Stimulated activated CD4-positive, alpha-beta T cell treated with anti-CD3 and anti-CD28 coated beads, Interleukin-1b, Interleukin-23, amount 100 ng/mL, for 48 hours (primary cell): ENCODE measurements around the gene EML4.

Experiments
- DNase-seq: peaks from one replicate; pipeline ENCODE4 v3.0.0-alpha.2; 2020

The EML4 gene

DNA sequence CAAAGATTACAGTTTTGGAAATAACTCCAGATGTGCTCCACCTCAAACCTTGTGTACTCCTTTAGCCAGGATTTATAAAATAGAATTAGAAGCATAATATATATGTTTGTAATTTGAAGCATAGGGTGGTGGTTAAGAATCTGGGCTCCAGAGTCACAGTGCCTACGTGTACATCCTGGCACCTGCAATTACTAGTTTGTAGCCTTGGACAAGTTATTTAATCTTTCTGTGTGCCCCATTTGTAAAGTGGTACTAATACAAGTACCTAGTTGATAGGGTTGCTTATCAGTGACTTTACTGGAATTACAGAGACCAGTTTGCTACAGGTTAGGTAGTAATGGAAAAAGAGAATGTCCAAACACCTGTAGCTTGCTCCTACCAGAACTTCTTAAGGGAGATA, 28.6 kb downstream of the EML4 start:
- no peak for DNase-seq

DNA sequence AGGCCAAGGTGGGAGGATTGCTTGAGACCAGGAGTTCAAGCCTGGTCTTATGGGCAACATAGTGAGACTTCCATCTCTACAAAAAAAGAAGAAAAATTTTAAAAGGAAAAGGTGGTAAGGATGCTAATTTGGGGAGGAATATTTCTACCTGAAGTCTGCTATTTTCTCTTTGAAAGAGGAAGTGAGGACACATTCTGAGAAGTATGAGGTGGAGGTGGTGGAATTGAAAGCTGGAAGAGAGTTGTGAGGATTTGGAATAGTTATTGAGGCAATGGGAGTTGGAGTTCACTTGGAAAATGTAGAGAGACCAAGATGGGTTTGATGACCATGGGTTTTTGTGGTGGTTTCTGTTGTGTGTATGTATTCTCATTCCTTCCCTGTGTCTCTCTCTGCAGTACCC, 29.3 kb downstream of the EML4 start:
- DNase-seq = no peak

DNA sequence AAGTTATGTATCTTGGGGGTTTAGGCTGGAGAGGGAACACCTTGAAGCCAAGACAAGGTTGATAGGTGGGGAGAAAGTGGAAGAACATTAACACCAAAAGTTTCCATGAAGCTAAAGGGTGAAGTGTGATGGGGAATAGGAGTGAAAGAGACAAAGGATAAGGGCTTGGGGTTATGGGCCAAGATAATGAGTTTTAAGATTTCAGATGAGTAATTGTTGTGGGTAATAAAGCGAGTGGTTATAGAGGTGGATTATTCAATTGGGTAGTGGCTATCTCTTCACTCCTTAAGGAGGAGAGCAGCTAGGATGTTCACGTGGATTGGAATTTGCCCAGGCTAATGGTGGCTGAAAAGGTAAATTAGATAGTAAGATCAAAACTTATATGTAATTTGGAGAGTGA, 29.8 kb downstream of the EML4 start:
- no peak for DNase-seq

DNA sequence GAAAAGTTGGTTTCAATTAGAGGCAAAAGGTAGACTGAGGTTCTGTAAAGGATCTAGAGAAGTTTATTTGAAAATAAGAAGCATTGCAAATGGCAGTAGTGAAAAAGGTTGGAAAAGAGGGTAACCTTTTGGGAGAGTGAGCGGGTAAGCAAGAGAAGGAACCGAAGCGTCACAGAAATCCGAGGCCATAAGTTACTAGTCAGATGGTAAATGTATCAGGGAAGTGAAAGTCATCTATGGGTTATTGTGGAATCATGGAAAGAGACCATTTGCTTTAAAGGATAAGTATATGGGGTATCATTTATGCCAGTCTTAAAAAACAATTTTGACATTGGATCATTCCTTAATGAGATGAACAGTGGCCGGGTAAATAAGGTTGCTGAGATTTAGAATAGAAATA, 30.5 kb downstream of the EML4 start:
- no peak for DNase-seq

DNA sequence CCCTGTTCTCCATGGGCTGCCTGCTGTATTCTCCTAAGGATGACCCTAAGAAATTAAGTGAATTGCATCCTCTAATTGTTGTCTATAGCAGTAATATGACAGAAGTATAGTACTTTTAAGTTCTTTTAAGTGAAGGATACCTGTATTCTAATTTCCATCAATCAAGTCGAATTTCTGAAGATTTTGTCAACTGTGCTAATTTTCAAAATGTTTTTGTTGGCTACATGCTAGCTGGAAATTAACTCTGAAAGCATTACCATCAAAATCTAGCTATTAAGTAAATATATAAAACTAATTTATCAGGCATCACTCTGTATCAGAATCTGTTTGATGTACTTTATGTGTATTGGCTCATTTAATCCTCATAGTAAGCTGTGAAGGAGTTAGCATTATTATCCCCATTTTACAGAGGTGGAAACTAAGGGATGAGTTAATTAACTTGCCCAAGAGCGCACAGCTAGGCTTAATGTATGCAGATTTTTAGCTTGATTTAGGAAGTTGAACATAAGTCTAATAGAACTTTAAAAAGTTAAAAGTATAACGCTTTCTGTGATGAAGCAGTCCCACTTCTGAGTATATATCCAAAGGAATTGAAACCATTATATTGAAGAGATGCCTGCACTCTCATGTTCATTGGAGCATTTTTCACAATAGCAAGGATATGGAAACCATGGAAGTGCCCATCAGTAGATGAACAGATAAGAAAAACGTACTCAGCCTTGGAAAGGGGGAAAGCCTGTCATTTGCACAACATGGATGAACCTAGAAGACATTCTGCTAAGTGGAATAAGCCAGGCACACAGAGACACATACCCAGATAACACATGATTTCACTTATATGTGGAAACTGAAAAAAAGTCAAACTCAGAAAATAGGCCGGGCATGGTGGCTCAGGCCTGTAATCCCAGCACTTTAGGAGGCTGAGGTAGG, 32.0 kb downstream of the EML4 start:
- DNase-seq = no peak

DNA sequence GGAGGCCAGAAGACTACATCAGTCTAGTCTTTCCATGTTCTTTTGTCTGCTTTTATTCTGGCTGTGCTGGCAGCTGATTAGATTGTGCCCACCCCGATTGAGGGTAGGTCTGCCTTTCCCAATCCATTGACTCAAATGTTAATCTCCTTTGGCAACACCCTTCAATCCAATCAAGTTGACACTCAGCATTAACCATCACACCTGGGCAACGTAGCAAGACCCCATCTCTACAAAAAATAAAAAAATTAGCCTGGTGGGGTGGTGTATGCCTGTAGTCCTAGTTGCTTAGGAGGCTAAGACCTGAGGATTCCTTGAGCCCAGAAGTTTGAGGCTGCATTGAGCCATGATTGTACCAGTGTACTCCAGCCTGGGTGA, 33.5 kb downstream of the EML4 start:
- DNase-seq = no peak

DNA sequence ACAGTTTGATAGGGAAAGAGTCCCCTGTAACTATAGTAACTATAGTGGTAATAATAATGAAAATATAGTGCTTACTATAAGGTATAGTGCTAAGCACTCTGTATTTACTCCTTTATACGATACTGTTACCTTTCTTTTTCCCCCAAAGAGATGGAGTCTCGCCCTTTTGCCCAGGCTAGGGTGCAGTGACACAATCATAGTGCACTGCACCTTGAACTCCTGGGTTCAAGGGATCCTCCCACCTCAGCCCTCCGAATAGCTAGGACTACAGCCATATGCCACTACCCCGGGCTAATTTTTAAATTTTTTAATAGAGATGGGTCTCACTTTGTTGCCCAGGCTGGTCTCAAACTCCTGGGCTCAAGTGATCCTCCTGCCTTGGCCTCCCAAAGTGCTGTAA, 34.6 kb downstream of the EML4 start:
- no peak for DNase-seq

DNA sequence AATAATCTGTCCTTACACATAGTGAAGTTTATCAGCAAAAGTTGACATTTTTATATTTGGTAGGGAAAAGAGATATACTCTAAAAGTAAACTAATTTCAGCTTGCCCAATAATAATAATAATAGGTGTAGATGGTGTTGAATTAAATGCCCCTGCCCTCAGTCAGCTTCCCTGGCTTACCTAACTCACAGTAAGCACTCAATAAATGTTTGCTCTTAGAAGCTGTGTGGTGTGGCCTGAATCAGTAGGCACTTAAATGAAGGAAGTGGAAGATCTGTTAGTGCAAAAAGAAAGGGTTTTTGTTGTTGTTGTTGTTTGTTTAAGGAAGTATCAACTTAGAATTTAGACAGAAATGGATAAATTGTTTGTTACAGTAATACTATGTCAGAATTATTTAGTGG, 36.2 kb downstream of the EML4 start:
- no peak for DNase-seq

DNA sequence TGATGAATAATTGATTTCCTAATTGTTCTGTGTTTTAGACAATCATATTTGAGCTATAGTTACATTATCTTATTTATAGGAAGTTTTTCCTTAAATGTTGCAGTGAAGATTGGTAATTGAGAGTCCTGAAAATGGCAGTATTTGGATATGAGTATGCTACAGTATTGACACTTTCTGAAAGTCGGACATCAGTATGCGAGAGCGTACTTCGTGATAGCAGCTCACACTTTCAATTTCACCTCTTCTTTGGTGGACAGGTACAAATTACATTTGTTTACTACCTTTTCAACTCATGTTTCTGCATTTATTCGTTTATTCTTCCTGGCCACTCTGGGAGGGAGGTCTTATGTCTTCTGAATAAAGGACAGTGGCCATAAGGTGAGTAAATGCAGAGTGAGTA, 38.7 kb downstream of the EML4 start:
- no peak for DNase-seq

DNA sequence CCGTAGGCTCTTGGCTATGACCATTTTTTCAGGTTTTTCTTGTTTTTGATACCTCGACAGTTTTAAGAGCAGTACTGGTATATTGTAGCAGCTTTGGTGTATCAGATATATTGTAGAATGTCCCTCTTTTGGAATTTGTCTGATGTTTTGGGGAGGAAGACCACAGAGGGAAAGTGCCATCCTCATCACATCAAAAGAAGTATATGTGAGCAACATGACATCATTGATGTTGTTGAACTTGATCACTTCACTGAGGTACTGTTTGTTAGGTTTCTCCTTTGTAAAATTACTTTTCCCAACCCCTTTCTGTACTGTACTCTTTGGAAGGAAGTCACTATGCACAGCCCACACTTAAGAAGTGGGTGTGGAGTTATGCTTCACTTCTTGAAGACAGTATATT, 41.0 kb downstream of the EML4 start:
- DNase-seq = no peak

DNA sequence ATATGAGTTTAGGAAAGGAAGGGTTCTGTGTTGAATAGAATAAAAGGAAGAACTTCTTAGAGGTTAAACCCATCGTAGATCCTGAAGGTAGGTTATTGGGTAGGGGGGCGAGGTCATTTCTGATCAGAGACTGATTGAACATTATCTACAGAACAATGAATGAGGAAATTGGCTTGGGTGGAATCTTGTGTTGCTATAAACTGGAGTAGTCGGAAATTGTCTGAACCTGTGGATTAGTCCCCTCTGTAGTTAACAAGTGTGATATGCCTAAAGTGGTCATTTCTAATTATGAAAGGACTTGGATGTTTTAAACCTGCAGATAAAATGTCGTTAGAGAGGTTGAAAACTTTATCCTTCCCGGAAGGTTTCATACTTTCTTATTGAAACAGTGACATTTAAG, 42.1 kb downstream of the EML4 start:
- no peak for DNase-seq

DNA sequence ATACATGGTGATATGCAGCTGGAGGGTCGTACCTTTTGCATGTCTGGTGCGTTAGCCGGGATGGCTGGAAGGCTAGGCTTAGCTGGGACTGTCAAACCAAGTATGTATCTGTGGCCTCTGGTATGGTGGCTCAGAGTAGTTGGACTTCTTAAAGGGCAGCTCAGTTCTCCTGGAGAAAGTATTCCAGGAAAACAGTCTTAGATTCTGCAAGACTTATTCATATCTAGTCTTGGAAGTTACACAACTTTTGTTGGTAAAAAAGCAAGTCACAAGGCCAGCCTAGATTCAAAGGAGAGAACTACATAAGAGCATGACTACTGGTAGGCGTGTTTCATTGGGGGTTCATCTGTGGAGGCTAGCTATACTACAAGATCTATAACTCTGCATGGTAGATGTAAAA, 45.5 kb downstream of the EML4 start:
- no peak for DNase-seq

DNA sequence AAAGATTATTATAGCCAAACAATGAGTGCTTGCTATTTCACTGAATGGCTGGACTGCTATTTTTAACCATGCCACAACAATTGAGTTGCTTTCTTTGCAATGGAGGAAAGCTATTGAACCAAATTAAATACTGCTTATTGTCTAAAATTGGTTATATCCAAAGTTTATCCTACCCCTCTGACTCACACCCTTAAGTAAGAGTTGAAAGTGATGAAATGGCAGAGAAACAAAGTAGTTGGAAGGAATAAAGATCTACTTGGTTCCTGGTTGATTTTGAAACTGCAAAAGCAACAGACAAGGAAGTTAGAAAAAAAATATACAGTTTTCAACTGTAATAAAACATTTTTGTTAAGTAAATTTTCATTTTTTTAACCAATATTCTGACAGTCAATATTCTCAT, 47.5 kb downstream of the EML4 start:
- no peak for DNase-seq

DNA sequence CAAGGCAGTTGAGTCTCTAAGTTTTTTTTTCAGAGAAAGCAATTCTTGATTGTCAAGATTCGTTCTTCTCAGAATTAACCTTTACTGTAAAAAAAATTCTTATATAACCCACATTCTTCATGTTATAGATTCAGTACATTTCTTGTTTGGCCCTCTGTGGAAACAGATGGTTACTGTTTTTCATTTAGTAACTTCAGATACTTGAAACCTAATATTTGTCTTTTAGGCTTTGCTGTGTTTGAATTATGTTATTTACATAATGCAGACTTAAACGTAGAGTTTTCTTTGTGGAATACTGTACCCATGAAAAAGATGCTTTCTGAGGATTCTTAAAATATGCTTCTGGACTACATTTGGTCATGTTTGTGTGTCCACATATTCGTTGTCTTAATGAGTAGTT, 48.2 kb downstream of the EML4 start:
- no peak for DNase-seq

DNA sequence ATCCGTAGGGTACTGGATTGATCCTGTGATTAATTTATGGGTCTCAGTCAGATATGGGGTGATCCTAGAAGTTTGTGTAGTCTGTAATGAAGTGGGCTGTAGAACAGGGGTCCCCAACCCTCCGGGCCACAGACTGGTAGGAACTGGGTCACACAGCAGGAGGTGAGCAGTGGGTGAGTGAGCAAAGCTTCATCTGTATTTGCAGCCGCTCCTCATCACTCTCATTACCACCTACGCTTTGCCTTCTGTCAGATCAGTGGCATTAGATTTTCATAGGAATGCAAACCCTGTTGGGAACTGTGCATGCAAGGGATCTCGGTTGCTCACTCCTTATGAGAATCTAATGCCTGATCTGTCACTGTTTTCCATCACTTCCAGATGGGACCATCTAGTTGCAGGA, 48.8 kb downstream of the EML4 start:
- no peak for DNase-seq

DNA sequence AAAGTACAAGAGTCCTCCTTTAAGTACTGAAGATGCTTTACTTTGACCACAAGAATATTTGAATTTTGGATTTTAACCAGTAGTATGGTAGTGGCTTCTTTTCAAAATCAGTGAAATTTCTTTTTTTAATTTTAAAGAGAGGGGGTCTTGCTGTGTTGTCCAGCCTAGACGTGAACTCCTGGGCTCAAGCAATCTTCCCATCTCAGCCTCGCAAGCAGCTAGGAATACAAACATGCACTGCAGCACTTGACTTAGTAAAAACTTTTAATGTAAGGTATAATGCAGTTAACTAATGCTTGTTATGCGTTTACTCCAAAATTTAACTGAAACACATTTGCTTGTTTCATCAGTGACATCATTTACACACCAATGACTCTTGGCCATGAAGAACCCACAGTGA, 49.6 kb downstream of the EML4 start:
- DNase-seq = no peak

DNA sequence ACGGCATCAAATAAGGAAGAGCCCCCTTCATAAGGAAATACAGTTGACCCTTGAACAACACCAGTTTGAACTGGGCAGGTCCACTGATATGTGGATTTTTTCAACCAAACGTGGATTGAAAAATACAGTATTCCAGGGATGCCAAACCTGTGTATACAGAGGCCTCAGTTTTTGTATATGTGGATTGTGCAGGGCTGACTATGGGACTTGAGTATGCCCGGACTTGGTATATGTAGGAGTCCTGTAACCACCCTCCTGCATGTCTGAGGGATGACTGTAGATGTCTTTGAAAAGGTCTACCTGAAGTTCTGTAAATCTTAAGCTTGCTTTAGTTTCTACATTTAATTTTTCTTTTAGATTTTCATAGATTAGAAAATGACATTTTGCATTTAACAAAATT, 50.0 kb downstream of the EML4 start:
- DNase-seq = no peak

DNA sequence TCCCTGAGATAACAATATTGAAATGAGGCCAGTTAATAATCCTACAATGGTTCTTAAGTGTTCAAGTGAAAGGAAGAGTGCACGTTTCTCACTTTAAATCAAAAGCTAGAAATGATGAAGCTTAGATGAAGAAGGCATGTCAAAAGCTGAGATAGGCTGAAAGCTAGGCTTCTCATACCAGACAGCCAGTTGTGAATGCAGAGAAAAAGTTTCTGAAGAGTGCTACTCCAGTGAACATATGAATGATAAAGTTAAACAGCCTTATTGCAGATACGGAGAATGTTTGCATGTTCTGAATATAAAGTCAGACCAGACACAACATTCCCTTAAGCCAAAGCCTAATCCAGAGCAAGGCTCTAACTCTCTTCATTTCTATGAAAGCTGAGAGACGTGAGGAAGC, 51.4 kb downstream of the EML4 start:
- no peak for DNase-seq

DNA sequence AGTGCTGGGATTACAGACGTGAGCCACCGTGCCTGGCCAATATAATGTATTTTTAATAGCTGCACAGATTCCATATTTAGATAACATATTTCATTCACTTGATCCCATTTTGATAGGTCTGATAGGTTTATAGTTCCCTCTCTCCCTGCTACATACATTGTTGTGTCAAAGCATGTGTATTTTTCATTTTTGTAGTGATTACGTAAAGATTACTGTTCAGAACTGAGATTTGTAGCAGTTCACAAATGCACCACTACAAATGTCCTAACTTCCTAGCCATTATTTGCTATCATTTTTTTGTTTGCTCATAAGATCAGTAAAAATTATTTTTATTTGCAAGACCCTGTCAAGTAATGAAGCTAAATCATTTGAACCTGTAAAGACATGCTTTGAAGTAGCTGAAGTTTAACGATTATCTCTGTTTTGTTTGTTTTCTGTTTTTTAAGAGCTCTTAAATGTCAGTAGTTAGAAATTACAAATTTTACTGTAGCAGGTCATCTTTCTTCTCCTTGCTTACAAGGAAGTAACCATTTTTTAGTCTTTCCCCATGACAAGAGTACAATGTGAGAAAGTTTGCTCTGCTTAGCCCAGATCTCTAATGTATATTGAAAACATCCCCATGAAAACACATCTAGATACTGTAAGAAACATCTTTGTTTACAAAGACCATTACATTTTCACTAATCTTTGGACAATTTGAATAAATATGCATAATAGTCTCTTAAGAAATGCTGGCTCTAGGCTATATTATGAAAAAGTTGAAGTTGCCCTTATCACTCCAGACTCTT, 54.1 kb downstream of the EML4 start:
- DNase-seq = no peak

DNA sequence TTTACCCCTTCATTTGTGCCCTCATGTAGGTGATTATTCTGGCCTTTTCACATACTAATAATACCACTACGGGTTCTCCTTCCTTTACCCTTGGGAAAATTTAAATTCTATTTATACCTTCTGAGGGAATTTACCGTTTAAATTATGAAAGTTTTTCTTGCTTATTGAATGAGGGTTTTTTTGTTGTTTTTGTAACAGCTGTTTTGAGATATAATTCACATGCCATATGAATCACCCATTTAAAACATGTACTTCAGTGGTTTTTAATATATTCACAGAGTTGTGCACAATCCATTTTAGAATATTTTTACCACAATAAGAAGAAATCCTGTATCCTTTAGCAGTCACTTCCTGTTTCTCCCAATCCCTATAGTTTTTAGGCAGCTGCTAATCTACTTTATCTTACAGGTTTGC, 54.7 kb downstream of the EML4 start:
- no peak for DNase-seq

DNA sequence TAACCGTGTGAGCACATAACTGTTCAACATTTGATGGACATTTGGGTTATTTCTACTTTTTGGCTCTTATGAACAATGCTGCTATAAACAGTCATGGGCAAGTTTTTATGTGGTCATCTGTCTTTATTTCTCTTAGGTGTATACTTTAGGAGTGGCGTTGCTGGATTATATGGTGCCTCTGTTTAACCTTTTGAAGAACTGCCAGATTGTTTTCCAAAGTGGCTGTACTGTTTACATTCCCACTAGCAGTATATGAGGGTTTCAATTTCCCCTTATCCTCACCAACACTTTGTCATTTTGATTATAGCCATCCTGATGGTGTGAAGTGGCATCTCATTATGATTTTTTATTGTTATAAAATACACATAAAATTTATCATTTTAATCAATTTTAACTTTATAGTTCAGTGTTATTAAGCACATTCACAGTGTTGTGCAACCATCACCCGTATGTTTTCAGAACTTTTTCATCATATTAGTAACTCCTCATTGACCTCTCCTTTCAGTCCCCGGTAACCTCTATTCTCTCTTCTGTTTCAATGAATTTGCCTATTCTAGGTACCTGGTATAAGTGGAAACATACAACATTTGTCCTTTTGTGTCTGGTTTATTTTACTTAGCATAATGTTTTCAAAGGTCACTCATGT, 55.4 kb downstream of the EML4 start:
- DNase-seq = no peak

DNA sequence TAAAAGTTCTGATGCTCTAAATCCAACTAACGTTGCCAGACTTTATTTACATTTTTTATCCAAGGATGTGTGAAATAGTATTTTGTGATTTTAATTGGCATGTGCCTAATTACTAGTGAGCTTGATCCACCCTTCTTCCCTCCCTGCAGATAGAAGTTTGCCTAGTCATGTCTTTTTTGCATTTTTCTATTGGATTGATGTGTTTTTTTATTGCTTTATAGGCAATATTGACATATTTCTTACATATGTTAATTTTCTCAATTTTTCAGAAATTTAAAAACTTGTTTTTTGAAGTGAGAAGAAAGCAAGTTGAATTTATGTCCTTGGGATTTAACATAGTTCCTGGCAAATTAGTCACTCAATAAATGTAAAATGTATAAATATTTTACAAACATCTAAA, 56.4 kb downstream of the EML4 start:
- DNase-seq = no peak

DNA sequence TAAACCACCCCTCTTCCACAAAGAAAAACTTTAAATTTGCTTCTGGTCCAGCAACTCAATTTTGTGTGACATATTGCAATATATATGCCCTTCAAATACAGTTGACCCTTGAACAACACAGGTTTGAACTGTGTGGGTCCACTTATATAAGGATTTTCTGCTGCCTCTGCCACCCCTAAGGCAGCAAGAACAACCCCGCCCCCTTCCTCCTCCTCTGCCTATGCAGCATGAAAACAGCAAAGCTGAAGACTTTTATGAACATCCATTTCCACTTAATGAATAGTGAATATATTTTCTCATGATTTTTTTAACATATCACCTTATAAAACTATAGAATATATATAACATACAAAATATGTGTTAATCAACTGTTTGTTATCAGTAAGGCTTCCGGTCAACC, 58.3 kb downstream of the EML4 start:
- DNase-seq = no peak

DNA sequence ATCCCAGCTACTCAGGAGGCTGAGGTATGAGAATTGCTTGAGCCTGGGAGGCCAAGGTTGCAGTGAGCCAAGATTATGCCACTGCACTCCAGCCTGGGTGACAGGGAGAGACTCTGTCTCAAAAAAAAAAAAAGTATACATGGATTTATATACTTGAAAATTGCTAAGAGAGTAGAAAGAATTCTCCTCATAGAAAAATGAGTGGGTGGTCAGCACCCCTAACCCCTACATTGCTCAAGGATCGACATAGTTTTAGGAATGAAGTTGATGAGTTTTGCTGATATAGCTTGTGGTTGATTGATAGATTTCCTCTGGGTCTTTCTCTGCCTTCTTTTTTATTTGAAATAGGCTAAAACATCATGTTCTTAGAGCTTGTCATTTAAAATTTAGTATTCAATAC, 58.9 kb downstream of the EML4 start:
- no peak for DNase-seq
